H1 (cell line): Measurements from ENCODE around the gene GOLIM4. TPM values are rescaled to one million over a fixed set of nuclear protein-coding genes. Genes with fewer than 3 reads are reported as not detected.

ENCODE experiments used
- SP1 ChIP-seq: IDR thresholded peaks from 2 replicates; pipeline ENCODE4 v1.6.1; 2011; ENCODE audit warnings: low read depth, low read length
- polyA plus RNA-seq, 7 experiments: library from polyadenylated mRNA; depleted of rRNA in 3 of 7; stranded (reverse) in 5 of 7; unstranded in 2 of 7; fragments of >200 nt in 5 of 7; fragments of 200-250 nt in 2 of 7; gene quantifications; 1 replicate in 5 of 7; 2 replicates in 1 of 7; 4 replicates in 1 of 7; pipeline versions ENCODE4 v1.2.1 to v1.2.3, GENCODE V29; 2011 to 2013; ENCODE audit warnings: missing spikeins in 2 of 7, mixed read lengths in 2 of 7
- total RNA-seq: library from RNA; stranded (reverse); fragmentation: NEBNext Ultra II Directional; extraction: Animal tissue kit (Norgen Biotek cat#: 25700); gene quantifications from 2 replicates; pipeline ENCODE4 v1.2.1, GENCODE V29; 2021

GOLIM4 gene
- total and polyA plus RNA-seq, 2 of the 8 experiments (the other 6 are each of a cell fraction or from before 2014, with no cell fraction given), result 5.6 to 29.7 TPM

DNA sequence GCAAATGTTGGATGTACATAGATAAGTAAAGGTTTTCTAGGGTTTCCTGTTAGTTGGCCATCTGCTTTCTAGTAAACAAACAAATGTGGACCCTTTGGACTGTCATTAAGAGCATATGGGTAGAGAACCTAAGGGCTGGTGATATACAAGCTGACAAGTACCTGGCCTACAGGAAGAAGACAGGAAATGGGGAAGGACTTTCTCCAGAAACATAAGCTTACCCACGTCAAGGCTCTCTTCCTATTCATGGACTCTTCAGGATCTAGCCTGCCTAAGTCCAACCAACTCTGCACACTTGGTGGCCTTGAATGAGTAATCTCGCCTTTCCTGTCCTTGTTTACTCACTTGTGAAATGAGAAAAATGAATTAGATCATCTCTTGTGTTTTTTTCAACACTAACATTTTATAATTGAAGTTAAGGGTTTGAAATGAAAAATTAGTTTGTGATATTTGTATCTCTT, 22.2 kb upstream of the GOLIM4 start (continued):
- TF ChIP-seq SP1, result no peak
